ENCODE measurements around the gene IGIP. TPM values are rescaled to one million over a fixed set of nuclear protein-coding genes. Genes with fewer than 3 reads are reported as not detected.

The IGIP gene
- total RNA-seq, 1 experiment from 2014 or later: 4.7 TPM

- peaks cover 31% of the 10 kb centered on the region for H3K4me1 ChIP-seq (replicated peaks)
- no peaks in the 10 kb centered on the region for H3K9me3 ChIP-seq (replicated peaks)
- H3K4me3 ChIP-seq: peak overlapping the region; percentile 68
- peak overlapping the region; percentile 30; the same call in 1 of the 2 replicates for H3K27ac ChIP-seq
- H3K27me3 ChIP-seq (replicated peaks): no peaks in the 10 kb centered on the region
- peaks cover 22% of the 10 kb centered on the region for H3K36me3 ChIP-seq
- peak; percentile 76 to 80 for DNase-seq (ENCODE audit: low read depth in 1 of 2, low spot score in 2 of 2)
Observed at GRCh38 chr5:140114341-140115185, 11.2 kb upstream of the IGIP start.

- Histone ChIP-seq H3K27me3 (replicated peaks) (no peaks in the 10 kb centered on the region), H3K4me3 (peak overlapping the region; percentile 68), H3K9me3 (replicated peaks) (no peaks in the 10 kb centered on the region), H3K27ac (no peak overlapping the region), H3K36me3 (peaks cover 22% of the 10 kb centered on the region), H3K4me1 (replicated peaks) (peaks cover 31% of the 10 kb centered on the region)
- no peak for DNase-seq (ENCODE audit: low read depth in 1 of 2, low spot score in 2 of 2)
Observed at GRCh38 chr5:140115186-140115500, 10.6 kb upstream of the IGIP start.

- Histone ChIP-seq H3K27me3 (replicated peaks) (no peaks in the 10 kb centered on the region), H3K36me3 (peaks cover 22% of the 10 kb centered on the region), H3K27ac (no peak overlapping the region), H3K4me1 (replicated peaks) (peaks cover 31% of the 10 kb centered on the region), H3K9me3 (replicated peaks) (no peaks in the 10 kb centered on the region), H3K4me3 (no peak overlapping the region)
- no peak for DNase-seq (ENCODE audit: low read depth in 1 of 2, low spot score in 2 of 2)
Observed at GRCh38 chr5:140116716-140117115, 9.0 kb upstream of the IGIP start.

- Histone ChIP-seq H3K36me3 (peaks cover 22% of the 10 kb centered on the region), H3K4me1 (replicated peaks) (peaks cover 25% of the 10 kb centered on the region), H3K9me3 (replicated peaks) (no peaks in the 10 kb centered on the region), H3K27ac (no peak overlapping the region), H3K27me3 (replicated peaks) (no peaks in the 10 kb centered on the region), H3K4me3 (no peak overlapping the region)
- no peak for DNase-seq (ENCODE audit: low read depth in 1 of 2, low spot score in 2 of 2)
Observed at GRCh38 chr5:140117523-140117922, 8.2 kb upstream of the IGIP start.

GRCh38 chr5:140118302-140118936, 7.3 kb upstream of the IGIP start:
- Histone ChIP-seq H3K4me3 (no peak overlapping the region), H3K4me1 (replicated peaks) (peaks cover 20% of the 10 kb centered on the region), H3K36me3 (peaks cover 22% of the 10 kb centered on the region), H3K9me3 (replicated peaks) (no peaks in the 10 kb centered on the region), H3K27me3 (replicated peaks) (no peaks in the 10 kb centered on the region), H3K27ac (no peak overlapping the region)
- no peak for DNase-seq (ENCODE audit: low read depth in 1 of 2, low spot score in 2 of 2)

GRCh38 chr5:140126315-140127012, 727 bp downstream of the IGIP start:
- no peaks in the 10 kb centered on the region for H3K9me3 ChIP-seq (replicated peaks)
- no peaks in the 10 kb centered on the region for H3K36me3 ChIP-seq
- H3K27ac ChIP-seq: no peak overlapping the region
- DNase-seq (ENCODE audit: low read depth in 1 of 2, low spot score in 2 of 2): no peak
- H3K4me1 ChIP-seq (replicated peaks): peaks cover 8% of the 10 kb centered on the region
- H3K4me3 ChIP-seq: no peak overlapping the region
- H3K27me3 ChIP-seq (replicated peaks): no peaks in the 10 kb centered on the region

GRCh38 chr5:140128376-140128775, 2.6 kb downstream of the IGIP start:
- Histone ChIP-seq H3K4me1 (replicated peaks) (peaks cover 19% of the 10 kb centered on the region), H3K27me3 (replicated peaks) (no peaks in the 10 kb centered on the region), H3K36me3 (no peaks in the 10 kb centered on the region), H3K27ac (no peak overlapping the region), H3K9me3 (replicated peaks) (no peaks in the 10 kb centered on the region), H3K4me3 (no peak overlapping the region)
- no peak for DNase-seq (ENCODE audit: low read depth in 1 of 2, low spot score in 2 of 2)

GRCh38 chr5:140130949-140131733, 5.4 kb downstream of the IGIP start:
- peak in 1 of 2 experiments; percentile 35 for DNase-seq (ENCODE audit: low read depth in 1 of 2, low spot score in 2 of 2)
- no peak overlapping the region for H3K4me3 ChIP-seq
- H3K27ac ChIP-seq: peak overlapping the region; percentile 35
- no peaks in the 10 kb centered on the region for H3K36me3 ChIP-seq
- H3K4me1 ChIP-seq (replicated peaks): peaks cover 16% of the 10 kb centered on the region
- no peaks in the 10 kb centered on the region for H3K9me3 ChIP-seq (replicated peaks)
- H3K27me3 ChIP-seq (replicated peaks): no peaks in the 10 kb centered on the region

- peak; percentile 80 to 83 for DNase-seq (ENCODE audit: low read depth in 1 of 2, low spot score in 2 of 2)
- Histone ChIP-seq H3K4me1 (replicated peaks) (peaks cover 16% of the 10 kb centered on the region), H3K9me3 (replicated peaks) (no peaks in the 10 kb centered on the region), H3K27me3 (replicated peaks) (no peaks in the 10 kb centered on the region), H3K36me3 (no peaks in the 10 kb centered on the region), H3K27ac (peak overlapping the region; percentile 35), H3K4me3 (no peak overlapping the region)
Observed at GRCh38 chr5:140131967-140132409, 6.3 kb downstream of the IGIP start.

- no peak for DNase-seq (ENCODE audit: low read depth in 1 of 2, low spot score in 2 of 2)
- H3K36me3 ChIP-seq: no peaks in the 10 kb centered on the region
- no peaks in the 10 kb centered on the region for H3K9me3 ChIP-seq (replicated peaks)
- H3K27ac ChIP-seq: no peak overlapping the region
- peaks cover 16% of the 10 kb centered on the region for H3K4me1 ChIP-seq (replicated peaks)
- no peak overlapping the region for H3K4me3 ChIP-seq
- H3K27me3 ChIP-seq (replicated peaks): no peaks in the 10 kb centered on the region
Observed at GRCh38 chr5:140133514-140134167, 7.9 kb downstream of the IGIP start.

GRCh38 chr5:140134277-140134935, 8.7 kb downstream of the IGIP start:
- H3K36me3 ChIP-seq: no peaks in the 10 kb centered on the region
- no peaks in the 10 kb centered on the region for H3K27me3 ChIP-seq (replicated peaks)
- peaks cover 16% of the 10 kb centered on the region for H3K4me1 ChIP-seq (replicated peaks)
- H3K27ac ChIP-seq: no peak overlapping the region
- no peak overlapping the region for H3K4me3 ChIP-seq
- H3K9me3 ChIP-seq (replicated peaks): no peaks in the 10 kb centered on the region
- no peak for DNase-seq (ENCODE audit: low read depth in 1 of 2, low spot score in 2 of 2)

GRCh38 chr5:140135127-140135526, 9.4 kb downstream of the IGIP start:
- no peaks in the 10 kb centered on the region for H3K27me3 ChIP-seq (replicated peaks)

More at GRCh38 chr5:140135127-140135526, 9.4 kb downstream of the IGIP start:
- no peak overlapping the region for H3K27ac ChIP-seq
- H3K4me1 ChIP-seq (replicated peaks): peaks cover 16% of the 10 kb centered on the region
- no peaks in the 10 kb centered on the region for H3K36me3 ChIP-seq
- H3K4me3 ChIP-seq: no peak overlapping the region
- peak in 1 of 2 experiments; percentile 29 for DNase-seq (ENCODE audit: low read depth in 1 of 2, low spot score in 2 of 2)
- no peaks in the 10 kb centered on the region for H3K9me3 ChIP-seq (replicated peaks)
